Measurements from ENCODE around the gene ULBP1.
"Not testable (repeated sequence)": the region's sequence is repeated elsewhere in the genome, so short reads cannot be mapped to it uniquely, and the experiment has no call there.

The ULBP1 gene, protein sequence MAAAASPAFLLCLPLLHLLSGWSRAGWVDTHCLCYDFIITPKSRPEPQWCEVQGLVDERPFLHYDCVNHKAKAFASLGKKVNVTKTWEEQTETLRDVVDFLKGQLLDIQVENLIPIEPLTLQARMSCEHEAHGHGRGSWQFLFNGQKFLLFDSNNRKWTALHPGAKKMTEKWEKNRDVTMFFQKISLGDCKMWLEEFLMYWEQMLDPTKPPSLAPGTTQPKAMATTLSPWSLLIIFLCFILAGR

DNA sequence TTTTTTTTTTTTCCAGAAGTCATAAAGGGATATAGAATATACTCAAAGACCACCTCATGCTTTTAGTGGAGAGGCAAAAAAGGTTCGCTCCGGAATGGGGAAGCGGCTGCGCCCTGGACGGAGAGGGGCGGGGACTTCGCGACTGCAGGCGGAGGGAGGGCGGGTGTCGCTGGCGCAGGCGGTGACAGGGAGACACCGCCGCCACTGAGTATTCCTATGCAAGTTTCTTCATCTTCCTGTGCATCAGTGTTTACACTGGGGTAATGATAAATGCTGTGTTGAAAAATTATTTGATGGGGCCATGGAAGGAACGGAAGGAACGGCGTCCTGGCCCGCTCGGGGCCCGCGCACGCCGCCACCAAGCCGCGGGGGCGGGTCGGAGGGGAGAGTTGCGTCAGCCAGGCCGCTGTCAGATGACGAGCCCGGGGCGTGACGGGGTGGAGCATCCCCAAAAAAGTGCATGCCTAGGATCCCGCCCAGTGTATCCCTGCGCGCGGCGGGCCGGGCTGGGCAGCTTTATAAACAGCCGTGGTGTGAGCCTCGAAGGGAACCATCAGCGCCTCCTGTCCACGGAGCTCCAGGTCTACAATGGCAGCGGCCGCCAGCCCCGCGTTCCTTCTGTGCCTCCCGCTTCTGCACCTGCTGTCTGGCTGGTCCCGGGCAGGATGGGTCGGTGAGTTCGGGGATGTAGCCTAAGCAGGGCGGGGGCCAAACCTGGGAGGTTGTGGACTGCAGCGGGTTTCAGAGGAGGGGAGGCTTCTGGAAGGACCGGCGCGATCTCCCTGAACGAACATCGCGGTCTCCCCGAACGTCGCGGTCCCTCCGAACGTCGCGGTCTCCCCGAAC, at the start of gene ULBP1:
TSS of gene ULBP1 (plus strand) at position 482 of the 846 bp plus-strand sequence. CDS start at position 589, 107 bp downstream.
- DNase-seq: no peak

DNA sequence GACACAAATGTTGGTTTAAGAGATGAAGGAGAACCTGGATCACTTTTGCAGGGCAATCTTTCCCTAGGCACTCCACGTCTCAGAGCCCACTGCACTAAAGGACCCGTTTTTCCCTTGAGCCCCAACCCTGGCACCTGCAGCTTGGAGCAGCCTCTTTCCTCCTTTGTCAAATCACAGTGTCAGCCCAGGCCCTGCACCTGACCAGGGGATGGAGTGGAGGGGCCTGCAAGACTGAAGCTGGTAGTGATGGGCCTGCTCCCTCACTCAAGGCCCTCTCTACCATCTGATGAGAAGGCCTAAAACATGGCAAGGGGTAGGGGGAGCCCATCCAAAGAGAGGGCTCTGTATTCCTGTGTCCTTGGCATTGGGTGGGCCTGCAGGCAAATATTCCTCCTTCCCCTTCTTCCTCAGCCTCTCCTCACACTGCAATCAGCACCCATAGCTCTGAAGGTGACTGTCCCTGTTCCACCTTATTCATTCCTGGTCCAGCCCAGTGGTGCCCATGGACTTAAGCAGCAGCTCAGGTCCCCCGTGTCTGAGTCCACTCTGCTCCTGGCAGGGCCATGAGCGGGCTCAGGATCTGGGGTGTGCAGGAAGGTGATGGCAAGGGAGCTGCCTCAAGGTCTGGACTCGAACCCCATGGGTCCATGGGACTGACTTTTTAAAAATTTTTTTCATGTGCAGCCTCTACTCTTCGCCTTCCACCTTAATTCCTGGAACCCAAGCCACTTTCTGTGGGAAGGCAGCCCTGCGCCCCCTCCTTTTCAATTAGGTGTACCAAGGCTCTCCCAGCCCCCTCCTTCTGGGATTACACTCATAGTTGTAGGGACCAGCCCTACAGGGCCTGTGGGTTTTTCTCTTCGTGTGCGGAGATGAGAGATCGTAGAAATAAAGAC, 47.5 kb upstream of the ULBP1 start:
- DNase-seq: no peak

DNA sequence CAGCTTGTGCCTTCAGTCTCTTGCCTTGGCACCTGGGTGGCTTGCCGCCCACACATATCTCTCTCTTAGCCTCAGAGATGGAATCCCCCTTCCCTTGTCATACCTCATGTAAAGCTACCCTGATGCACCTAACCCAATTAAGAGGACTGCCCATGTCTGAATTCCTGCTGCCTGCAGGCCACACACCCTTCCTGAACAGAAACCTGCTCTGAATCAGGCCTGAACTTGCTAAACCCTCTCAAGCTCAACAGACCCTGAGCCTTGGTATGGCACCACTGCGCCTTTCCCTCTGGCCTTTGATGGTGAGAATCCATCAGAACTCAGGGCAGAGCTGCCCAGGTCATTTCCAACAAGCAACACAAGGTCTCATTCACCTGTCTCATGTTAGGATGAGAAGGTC, 46.1 kb upstream of the ULBP1 start:
- DNase-seq: no peak

DNA sequence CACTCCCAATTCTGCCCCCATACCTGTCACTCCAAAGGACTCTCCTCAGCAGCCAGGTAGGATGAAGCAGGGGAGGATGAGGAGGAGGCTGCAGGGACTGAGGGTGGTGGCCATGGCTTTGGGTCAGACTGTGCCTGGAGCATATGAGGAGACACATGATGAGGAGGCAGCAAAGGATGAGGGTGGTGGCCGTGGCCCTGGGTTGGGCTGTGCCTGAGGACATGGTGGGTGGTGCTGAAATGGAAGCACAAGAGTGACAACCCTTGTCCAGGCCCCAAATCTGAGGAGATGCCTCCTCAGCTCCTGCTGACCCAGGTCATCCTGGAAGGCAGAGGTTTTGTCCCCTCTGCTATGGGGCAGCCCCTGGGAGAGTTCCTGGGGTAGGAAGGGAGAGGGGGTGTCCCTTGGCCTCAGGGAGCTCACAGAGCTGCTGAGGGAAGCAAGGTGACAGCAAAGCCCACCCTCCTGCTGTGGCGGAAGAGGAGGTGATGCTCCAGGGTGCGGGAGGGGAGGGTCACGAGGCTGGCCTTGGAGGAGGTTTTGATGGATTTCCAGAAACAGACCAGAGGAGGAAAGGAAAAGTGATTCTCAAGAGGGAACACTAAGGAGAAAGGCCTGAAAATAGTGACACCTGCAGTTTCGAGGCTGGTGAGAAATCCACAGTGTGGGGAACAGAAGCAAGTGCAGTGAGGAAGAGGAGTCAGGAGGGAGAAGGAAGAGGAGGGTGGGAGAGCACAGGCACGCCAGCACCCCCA, 45.4 kb upstream of the ULBP1 start:
- DNase-seq: no peak

DNA sequence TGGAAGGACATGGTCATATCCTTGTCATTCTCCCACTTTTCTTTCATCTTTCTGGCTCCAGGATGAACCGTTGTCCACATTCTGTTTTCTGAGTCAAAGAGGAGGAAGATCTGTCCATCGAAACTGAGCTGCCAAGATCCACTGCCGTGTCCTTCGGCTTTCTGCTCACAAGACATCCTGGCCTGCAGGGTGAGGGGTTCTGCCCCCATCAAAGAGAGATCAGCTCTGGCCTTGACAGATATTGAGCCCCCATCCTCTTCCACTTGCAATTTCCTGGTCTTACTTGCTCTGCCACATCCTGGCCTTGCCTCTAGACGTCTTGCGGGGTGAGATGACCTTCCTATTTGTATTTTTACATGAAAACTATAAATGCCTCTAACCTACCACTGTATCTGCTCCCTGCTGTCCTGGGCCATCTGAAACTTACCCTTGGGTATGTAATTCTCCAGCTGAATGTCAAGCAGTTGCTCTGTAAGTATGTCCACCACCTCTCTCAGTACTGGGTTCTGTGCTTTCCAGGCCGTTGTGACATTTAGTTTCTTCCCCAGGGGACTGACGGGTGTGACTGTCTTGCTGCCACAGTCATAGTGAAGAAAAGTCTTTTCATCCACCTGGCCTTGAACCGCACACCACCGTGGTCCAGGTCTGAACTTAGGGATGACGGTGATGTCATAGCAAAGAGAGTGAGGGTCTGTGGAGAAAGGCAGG, 44.5 kb upstream of the ULBP1 start:
- DNase-seq: not testable (repeated sequence)

DNA sequence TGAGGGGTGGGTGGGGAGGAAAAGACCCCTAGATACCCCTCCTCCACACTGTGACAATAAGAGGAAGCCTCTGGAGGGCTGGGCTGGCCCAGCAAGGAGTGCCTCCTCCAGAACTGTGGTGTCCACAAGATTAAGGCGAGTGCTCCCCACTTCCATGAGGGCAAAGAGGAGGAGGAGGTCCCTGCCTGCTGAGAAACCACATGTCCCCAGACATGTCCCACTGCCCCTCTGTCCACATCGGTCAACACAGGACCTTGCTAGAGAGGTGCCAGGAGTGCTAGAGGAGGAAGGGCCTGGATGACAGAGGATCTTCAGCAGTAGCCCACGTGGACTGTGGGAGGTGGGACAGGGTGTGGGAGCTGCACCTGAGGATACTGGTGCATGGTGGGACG, 43.9 kb upstream of the ULBP1 start:
- no peak for DNase-seq

DNA sequence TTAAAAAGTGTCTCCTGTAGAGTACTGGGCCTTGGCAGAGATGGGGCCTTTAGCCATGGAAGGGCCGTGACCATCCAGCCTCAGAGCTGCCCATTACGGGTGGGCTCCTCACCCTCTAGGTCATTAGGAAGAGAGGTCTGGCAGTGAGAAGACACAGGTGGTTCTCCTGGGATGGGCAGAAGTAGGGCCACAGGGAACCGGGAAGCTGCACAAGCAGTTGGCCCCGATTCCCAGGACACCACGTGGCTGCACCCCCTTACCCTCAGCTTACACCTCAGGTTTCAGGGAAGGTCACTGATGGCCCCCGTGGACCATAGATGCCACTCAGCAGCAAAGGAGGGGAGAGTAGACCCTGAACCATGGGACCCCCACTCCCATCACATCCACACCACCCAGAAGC, 42.4 kb upstream of the ULBP1 start:
- no peak for DNase-seq

DNA sequence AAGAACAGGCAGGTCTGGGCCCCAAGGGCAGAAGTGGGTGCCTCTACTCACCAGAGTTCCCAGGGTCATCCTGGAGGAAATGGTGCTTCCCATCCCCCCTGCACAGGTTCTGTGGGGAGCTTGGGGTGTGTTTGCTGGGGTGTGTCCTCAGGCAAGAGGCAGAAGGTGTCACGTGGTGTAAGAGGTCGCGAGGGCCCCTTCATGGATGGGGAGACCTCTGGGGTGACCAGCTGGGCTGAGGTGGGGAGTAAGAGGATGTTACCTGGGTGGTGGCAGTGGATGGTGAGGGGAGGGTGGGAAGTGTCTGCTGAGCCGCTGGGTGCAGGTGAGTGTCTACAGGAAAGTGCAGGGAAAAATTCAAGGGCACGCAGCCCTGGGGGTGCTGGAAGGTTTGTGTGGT, 41.7 kb upstream of the ULBP1 start:
- DNase-seq: not testable (repeated sequence)

DNA sequence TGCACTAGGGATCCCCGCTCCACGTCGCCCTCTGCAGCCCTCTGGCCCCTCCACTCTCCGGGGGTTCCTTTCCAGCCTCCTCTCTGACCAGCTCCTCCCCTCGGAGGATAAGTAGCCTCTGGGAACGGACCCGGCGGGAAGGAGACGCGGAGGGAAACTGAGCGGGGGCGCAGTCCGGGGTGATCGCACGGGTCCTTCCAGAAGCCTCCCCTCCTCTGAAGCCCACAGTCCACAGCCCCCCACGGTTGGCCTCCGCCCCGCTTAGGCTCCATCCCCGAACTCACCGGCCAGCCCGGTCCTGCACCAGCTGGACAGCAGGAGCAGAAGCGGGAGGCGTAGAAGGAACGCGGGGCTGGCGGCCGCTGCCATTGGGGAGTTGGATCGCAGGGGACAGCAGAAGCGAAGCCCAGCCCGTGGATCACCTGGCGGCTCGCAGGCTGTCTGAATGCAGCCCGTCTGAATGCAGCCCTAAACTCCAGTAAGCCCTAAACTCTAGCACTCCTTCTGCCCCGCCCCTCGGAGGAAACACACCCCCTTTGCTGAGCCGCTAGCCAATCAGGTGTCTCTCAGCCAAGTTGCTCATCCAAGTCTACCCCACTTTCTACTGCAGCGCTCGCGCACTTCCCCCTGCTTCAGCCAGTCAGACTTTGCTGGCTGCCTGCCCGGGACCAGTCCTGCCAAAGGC, 41.0 kb upstream of the ULBP1 start, which contains the start of gene RAET1G:
TSS of gene RAET1G (minus strand) at position 480 of the 685 bp plus-strand sequence. CDS start at position 369, 111 bp downstream.
- no peak for DNase-seq

DNA sequence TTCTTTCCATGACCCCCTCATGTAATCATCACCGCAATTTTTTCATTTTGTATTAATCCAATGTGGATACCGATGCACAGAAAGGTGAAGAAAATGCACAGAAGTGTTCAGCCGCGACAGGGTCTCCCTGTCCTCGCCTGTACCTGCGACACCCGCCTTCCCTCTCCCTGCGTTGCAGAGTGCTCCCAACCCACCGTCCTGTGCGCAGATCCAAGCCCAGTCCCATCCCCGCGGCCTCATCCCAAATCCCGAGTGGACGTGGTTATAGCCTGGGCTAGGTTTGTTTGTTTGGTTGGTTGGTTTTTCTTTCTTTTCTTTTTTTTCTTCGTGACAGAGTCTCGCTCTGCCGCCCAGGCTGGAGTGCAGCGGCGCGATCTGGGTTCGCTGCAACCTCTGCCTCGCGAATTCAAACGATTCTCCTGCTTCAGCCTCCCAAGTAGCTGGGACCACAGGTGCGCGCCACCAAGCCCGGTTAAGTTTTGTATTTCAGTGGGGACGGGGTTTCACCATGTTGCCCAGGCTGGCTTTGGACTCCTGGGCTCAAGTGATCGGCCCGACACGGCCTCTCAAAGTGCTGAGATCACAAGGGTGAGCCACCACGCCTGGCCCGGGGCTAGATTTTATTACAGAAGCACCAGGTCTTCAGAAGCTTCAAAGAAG, 40.3 kb upstream of the ULBP1 start:
- DNase-seq: no peak

DNA sequence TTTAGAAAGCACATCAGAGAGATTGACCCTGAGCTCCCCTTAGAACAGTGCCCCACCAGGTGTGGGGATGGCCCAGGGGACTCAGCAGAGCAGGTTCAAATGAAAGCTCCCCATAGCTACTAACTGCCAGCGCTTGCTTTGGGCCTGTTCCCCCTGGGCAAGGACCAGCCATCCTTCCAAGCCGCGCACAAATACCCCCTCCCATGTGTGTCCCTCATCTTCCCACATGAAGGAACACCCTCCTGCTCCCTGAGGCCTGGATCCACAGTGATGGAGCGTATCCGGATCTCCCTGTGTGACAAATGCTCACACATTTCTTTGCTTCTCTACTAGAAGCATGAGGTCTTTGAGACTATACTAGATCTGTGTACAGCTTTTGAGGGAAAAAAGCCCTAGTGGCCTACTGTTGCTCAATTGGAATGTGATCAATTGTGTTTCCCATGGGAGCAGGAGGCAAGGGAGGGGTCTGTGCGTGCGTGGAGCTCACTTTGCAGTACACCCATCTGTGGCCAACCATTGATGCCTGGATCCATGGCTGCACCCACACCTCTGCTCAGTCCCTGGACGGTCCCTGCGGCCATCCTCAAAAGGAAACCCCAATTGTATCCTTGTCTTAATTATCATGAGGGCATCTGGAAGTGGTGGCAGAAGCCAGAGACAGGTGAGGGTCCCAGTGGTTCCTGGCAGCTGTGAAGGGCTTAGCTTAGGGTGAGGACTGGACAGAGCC, 39.4 kb upstream of the ULBP1 start:
- no peak for DNase-seq

DNA sequence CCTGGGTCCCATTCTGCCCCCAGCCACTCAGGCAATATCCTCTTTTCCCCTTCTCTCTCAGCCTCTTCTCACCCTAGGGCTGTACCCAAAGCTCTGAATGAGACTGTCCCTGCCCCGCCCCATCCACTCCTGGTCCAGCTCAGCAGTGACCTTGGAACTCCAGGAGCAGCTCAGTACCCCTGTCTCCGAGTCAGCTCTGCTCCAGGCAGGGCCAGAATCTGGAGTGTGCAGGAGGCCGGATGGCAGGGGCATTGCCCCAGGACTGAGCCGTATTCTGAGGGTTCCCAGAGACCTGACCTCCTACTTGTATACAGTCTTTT, 38.9 kb upstream of the ULBP1 start:
- no peak for DNase-seq

DNA sequence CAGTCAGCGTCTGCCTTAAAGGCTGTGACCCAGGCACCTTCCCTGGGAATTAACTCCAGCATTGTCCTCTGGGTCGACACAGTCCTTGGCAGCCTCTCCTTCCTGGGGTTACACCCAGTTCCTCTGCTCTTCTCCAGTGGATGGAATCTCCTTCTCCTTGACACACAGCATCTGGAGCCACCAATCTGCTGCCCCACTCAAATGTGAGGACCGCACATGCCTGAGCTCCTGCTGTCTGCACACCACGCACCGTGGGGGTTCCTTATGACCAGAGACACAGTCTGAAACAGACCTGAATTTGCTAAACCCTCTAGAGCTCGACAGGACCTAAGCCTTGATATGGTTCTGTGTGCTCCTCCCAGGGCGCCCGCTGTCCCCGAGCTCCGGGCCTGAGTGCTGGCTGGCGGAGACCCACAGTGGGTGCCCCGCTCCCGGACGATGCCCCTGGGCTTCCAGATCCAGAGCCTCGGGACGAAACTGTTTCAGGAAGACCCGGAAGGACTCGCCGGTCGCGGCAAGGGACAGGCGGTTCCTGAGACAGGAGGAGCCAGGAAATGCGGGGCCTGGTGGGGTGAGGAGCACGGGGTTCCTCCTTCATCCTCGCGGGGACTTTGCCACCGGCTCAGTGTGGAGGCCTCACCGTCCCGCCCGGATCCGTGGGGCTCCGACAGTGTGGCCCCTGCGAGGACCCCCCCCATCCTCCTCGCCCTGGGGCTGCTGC, 38.3 kb upstream of the ULBP1 start:
- no peak for DNase-seq

DNA sequence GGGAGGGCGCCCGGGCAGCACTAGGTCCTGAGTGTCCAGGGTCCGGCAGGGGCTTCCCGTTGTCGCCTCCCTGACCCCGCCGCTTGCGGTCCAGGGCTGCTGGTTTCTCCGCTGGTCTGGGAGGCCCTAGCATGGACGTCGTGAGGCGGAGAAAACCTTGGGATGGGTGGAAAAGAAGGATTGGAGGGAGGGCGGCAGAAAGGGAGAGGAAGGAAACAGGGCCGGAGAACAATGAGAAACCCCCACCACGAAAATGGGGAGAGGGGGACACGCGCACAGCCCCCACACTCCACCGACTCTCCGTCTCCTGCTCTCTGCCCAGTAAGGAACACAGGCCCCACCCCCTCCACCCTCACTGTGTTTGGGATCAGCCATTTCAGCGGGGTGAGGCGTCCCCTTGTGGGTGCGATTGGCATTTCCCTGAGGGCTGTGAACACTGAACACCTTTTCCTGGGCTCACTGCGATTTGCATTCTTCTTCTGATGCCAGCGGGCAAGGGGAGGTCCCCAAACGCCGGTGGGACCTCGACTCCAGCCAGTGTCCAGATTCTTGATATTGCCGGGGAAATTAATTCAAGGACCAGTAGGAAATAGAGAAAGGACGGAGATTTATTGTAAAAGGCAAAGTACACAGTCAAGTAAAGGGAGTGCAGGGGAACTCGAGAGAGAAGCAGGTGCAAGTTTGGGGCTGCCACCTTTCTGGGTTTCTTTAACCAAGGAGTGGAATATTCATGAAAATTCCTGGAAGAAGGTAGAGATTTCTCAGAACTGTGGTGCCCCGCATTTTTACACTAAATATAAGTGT, 37.6 kb upstream of the ULBP1 start:
- peak; percentile 55 to 63 for DNase-seq

DNA sequence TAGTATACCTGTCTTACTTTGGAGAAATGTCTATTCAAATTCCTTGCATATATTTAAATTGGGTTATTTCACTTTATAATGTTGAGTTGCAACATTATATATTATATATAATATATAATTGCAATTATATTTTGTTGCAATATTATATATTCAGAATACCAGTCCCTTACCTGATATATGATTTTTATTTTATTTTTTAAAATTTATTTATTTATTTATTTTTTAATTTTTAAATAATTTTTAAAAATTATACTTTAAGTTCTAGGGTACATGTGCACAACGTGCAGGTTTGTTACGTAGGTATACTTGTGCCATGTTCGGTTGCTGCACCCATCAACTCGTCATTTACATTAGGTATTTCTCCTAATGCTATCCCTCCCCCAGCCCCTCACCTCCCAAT, 36.7 kb upstream of the ULBP1 start:
- DNase-seq: not testable (repeated sequence)

DNA sequence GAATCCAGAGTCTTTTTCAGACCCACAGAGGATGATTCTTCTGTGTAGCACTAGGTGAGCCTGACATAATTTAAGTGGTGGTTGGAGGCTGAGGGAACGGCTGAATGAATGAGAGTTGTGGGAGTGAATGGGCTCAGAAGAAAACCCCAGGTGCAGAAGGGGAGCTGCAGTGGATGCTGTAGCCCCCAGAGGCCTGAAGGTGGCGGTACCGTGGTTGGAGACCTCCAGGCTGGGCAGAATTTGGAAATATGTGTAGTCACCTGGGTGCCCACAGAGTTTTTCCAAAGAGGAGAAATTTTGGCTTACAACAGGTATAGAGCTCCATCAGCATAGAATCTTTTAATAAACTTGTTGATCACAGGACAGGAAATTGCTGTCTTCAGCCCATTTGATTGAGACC, 34.3 kb upstream of the ULBP1 start:
- no peak for DNase-seq

DNA sequence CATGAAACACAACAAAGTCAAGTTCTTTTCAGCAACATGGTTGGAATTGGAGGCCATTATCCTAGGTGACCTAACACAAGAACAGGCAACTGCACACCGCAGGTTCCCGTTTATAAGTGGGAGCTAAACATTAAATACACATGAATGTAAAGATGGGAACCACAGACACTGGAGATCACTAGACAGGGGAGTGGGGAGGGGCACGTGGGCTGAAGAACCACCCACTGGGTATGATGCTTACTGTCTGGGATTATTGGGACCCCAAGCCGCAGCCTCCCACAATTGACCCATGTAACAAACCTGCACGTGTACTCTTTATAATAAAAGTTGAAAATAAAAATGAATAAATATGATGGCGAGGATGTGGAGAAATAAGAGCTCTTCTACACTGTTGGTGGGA, 32.2 kb upstream of the ULBP1 start:
- no peak for DNase-seq

DNA sequence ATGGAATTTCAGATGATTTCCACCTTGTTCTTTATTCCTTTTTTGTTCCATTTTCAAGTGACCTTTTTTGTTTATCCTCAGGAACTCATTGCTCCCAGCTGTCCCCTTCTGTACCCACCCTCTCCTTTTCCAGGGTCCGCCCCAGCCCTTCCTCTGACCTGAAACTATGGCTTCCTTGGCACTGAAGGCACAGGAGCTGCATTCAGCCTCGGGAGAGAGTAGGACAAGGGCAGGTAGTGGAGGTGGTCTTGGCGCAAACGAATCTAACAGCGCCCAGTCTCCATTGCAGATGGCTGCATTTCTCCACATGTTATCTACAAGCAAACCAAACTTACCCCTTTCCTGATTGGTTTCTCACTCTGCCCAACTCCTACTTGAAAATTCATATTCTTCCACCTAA, 30.7 kb upstream of the ULBP1 start:
- no peak for DNase-seq

DNA sequence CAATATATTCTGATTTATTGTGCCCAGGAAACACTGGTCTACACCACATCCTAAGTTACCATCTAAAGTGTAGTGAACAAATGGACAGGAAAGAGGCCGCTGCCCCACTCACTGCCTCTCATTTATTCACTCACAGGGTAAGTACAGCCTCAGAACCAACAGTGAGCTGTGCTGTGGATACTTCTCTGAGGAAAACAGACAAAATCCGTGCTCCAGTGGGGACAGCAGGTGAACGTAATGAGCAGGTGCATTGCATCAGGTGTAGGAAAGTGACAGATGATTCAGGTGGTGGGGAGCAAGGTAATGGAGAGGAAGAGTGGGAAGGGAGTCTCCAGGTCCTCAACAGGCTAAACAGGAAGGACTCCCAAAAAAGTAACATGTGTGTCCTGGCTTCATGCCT, 30.3 kb upstream of the ULBP1 start:
- no peak for DNase-seq

Data from AML-193 (cell line).